GM18517 (cell line): ENCODE results near the gene ACE.

Experiments used
- ATAC-seq: cut with Tn5 transposase; IDR thresholded peaks from one replicate; pipeline ENCODE4 v1.9.1; 2021; ENCODE audit warnings: mild to moderate bottlenecking, moderate library complexity; ENCODE audit not compliant: unreplicated experiment

Gene ACE

DNA sequence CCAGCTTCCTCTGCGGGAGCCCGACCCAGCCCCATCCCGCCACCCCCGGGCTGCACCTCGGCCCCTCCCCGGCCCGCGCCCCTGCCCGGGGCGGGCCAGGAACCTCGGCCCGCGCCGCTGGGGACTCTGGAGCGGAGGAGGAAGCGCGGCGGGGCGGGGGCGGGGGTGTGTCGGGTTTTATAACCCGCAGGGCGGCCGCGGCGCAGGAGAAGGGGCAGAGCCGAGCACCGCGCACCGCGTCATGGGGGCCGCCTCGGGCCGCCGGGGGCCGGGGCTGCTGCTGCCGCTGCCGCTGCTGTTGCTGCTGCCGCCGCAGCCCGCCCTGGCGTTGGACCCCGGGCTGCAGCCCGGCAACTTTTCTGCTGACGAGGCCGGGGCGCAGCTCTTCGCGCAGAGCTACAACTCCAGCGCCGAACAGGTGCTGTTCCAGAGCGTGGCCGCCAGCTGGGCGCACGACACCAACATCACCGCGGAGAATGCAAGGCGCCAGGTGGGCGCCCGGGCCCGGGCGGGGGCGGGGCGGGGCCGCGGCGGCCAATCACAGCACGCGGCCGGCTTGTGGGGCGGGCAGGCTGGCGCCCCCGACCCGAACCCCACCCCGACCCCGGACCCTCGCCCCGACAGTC, at the start of gene ACE:
Gene ACE, plus strand, starts transcription at position 208 of the 626 bp plus-strand sequence. Its CDS starts 34 bp downstream, at position 242.
- ATAC-seq = no peak

DNA sequence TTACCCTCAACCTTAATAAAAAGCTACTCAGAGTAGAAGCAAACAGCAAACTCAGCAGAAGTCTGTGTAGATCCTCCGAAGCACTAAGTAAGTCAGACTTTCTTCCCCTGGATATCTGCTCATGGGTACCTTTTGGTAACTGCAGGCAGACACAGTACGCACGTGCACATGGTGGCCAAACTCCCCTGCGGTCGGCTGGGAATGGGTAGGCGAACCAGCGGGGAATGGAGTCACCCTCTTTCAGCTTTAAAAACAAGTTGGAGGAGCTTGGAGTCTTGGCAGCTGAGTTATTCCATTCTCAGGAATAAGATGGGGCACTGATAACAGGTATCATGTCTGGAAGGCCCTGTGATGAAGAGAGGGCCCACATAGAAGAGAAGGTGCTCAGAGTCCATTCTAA, 47.1 kb upstream of the ACE start:
- ATAC-seq = no peak

DNA sequence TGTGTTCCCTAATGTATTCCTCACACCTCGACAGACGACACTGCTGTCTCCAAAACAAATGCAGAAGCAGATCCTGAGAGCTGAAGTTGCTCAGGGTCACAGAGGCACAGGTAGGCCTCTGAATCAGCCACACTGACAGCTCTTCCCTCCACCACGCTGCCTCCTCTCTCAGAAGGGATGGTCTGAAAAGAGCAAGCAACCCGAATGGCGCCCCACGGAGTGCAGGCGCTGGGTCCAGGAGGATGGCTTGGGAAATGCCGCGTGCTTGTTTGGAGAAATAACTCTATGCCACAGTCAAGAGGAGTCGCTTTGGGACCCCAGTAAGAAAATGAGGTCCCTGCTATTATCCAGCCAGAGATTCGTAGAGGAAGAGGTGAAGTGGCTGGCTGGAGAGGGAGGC, 46.6 kb upstream of the ACE start:
- ATAC-seq = no peak

DNA sequence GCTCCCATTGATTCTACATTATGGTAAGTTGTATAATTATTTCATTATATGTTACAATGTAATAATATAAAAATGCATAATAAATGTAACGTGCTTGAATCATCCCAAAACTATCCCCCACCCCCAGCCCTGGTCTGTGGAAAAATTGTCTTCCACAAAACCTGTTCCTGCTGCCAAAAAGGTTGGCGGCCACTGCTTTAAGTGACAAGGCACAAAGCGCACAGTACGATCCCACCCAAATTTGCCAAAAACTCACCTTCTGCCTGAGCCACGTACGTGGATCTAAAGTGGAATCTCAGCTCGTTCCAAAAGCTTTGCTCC, 45.3 kb upstream of the ACE start:
- no peak for ATAC-seq

GRCh38 chr17:63431939-63432804, 44.7 kb upstream of the ACE start:
- ATAC-seq = no peak

GRCh38 chr17:63433746-63434591, 42.9 kb upstream of the ACE start:
- no peak for ATAC-seq

DNA sequence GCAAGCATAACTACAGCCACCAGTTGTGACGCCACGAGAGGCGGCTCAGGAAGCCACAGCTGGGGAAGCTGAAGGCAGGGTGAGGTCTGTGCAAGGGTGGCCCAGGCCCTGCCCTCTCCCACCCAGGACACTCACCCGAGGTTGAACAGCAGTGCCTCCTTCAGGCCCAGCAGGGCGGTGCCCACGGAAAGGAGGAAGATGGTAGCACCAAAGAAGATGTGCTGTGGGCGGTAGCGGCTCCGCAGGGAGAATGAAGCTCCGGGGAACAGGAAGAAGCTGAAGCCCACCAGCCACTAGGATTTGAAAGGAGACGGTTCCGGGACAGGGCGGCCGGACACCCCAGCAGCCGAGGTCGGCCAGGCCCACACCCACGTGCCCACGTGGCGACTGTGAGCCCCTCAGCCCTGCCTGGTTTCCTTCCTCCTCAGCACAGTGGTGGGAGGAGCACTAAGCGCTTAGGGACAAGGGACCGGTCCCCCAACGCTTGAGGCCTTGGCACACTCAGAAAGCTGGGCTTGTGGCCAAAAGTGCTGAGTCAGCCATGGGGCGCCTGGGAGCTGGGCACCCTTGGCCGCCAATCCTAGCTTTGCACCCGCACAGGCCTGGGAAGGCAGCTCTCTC, 41.8 kb upstream of the ACE start:
- no peak for ATAC-seq

- ATAC-seq = no peak
Measured at GRCh38 chr17:63435681-63436522, 41.0 kb upstream of the ACE start.

GRCh38 chr17:63436523-63437110, 40.2 kb upstream of the ACE start:
- no peak for ATAC-seq

DNA sequence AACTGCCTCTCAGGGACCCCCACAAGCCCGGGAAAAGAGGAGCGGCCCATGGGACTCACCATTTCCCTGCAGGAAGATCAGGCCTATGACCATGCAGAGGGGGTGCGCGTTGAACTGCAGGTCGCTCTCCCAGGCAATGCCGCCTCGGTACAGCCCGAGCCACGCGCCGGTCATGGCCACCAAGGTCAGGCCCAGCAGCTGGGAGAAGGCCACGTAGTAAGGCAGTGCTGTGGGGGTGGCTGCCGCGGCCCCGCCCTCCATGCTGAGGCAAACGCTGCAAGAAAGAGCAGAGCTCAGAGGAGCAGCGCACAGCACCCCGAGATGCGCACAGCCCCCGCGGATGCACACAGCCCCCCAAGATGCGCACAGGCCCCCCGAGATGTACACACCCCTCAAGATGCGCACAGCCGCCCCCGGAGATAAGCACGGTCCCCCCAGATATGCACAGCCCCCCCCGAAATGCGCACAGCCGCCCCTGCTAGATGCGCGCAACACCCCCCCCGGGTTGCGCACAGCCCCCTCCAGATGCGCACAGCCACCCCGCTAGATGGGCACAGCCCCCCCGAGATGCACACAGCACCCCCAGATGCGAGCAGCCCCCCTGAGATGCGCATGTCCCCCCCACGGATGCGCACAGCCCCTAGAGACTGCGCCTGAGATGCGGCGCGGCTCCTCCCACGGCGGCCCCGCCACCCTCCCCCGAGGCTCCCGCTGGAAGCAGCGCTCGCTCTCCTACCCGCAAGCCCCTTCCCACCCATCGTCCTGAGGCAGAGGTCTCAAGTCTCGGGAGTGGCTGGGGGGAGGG, 39.4 kb upstream of the ACE start:
- no peak for ATAC-seq

GRCh38 chr17:63438092-63439051, 38.5 kb upstream of the ACE start:
- ATAC-seq = no peak

GRCh38 chr17:63439687-63440086, 37.2 kb upstream of the ACE start:
- no peak for ATAC-seq

DNA sequence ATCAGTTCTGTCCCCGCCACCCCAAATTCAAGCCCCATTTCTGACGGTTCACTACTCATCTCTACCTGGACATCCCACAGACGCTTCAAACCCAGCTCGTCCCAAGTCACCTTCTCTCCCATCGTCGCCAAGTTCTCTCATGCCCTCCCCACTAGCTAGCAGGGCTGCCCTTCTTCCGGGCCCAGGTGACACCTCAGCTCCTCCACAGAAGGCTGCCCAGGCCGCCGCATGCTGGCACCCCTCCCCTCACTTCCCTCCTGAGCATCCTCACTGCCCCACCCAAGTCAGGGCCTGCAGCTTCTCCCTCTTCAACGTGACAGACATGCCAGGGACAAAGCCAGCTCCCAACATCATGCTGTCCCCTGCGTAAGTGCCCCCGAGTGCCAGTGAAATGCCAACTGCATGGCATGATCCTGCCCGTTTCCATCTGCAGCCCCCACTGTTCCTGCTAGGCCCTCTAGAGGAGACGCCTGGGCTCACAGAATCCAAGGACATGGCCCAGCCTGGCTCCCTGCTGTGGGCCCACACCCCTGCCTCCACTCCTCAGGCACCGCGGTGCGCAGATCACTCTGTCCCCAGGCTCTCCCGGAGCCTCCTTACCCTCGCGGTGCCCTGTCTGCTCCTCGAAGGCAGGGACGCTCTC, 36.6 kb upstream of the ACE start:
- no peak for ATAC-seq

GRCh38 chr17:63440770-63441335, 36.0 kb upstream of the ACE start:
- no peak for ATAC-seq

- ATAC-seq = no peak
Measured at GRCh38 chr17:63441654-63442053, 35.2 kb upstream of the ACE start.

DNA sequence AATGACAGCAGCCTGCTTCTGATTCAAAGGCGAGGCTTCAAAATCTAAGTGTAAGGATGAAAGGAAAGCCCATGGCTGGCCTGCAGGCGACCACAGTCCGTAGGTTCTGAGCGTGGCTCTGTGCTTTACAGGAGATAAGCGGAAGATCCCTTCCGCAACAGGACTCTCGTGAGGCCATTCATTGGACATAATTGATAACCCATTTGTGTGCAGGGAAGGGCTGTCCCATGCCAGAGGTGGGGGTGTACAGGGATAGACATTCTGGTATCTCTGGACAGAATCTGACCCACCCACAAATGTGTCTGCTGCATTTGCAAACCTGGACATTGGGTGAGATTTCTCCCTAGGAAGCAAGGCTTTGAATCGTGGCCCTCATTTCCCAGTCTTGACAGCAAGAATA, 34.8 kb upstream of the ACE start:
- no peak for ATAC-seq

DNA sequence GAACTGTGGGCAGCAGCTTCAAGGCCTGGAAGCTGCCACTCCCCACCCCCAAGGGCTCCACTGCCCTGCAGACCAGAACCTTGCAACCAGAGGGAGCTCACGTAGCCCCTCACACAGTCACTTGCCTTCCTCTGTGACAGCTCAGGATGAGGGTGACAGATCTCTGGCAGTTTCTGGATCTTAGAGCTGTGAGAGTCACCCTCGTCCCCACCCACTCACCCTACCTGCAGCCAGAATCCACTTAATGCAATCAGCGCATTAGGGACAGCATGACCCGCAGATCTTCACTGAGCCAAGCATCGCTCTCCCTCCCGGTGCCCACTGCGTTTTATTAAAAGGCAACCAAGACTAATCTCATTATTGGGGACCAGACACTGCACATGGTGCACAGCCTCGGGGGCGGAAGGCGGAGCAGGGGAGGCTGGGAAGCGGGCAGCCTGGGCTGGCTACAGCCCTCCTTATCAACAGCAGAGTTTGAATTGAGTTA, 34.3 kb upstream of the ACE start:
- ATAC-seq = no peak
